Natural killer cell (primary cell): ENCODE results near the gene CCDC12. TPM values are rescaled to one million over a fixed set of nuclear protein-coding genes. Genes with fewer than 3 reads are reported as not detected.

Experiments used
- ATAC-seq, 3 donors: fragments of 150-1000 bp in 2 of 3; fragments of 200-7000 bp in 1 of 3; cut with Tn5 transposase; 1 replicate in 1 of 3; 2 replicates in 2 of 3; pipeline ENCODE4 v1.10.0; 2021; ENCODE audit warnings: mild to moderate bottlenecking in 2 of 3, moderate library complexity in 2 of 3
- DNase-seq, 2 donors: peaks; one replicate each; pipeline versions ENCODE4 v3.0.0 to v3.0.0-alpha.2; 2013 to 2021; ENCODE audit warnings: mixed read lengths in 1 of 2
- H3K27ac ChIP-seq: one replicate; pipeline ENCODE4 v1.5.1; 2013; ENCODE audit warnings: mild to moderate bottlenecking, low read length
- H3K27me3 ChIP-seq: one replicate; pipeline ENCODE4 v1.6.1; 2013; ENCODE audit warnings: low read length; ENCODE audit not compliant: control insufficient read depth, insufficient read depth
- H3K36me3 ChIP-seq: one replicate; pipeline ENCODE4 v1.6.1; 2013; ENCODE audit warnings: low read length; ENCODE audit not compliant: control insufficient read depth, insufficient read depth
- H3K4me1 ChIP-seq: one replicate; pipeline ENCODE4 v1.6.1; 2013; ENCODE audit warnings: low read length; ENCODE audit not compliant: control insufficient read depth, insufficient read depth
- H3K4me3 ChIP-seq: one replicate; pipeline ENCODE4 v1.5.1; 2013; ENCODE audit warnings: low read length
- H3K9me3 ChIP-seq: one replicate; pipeline ENCODE4 v1.6.1; 2013; ENCODE audit warnings: low read length; ENCODE audit not compliant: control insufficient read depth, insufficient read depth
- H3K27ac Mint-ChIP-seq, 2 donors: one replicate each; pipeline ENCODE4 v1.8.0; 2022; ENCODE audit warnings: mild to moderate bottlenecking in 2 of 2, mixed read lengths in 2 of 2, moderate library complexity in 1 of 2
- H3K27me3 Mint-ChIP-seq, 2 donors: one replicate each; pipeline ENCODE4 v1.8.0; 2022; ENCODE audit warnings: low read depth in 2 of 2, mixed read lengths in 2 of 2
- H3K36me3 Mint-ChIP-seq: one replicate; pipeline ENCODE4 v1.8.0; 2022; ENCODE audit warnings: mixed read lengths
- H3K4me1 Mint-ChIP-seq, 2 donors: one replicate each; pipeline ENCODE4 v1.8.0; 2022; ENCODE audit warnings: mixed read lengths in 2 of 2
- H3K4me3 Mint-ChIP-seq: one replicate; pipeline ENCODE4 v1.8.0; 2022; ENCODE audit warnings: mild to moderate bottlenecking, moderate library complexity, mixed read lengths
- H3K9me3 Mint-ChIP-seq, 2 donors: one replicate each; pipeline ENCODE4 v1.8.0; 2022; ENCODE audit warnings: mixed read lengths in 2 of 2
- WGBS: methylation state at CpG from one replicate; pipeline ENCODE4 v1.1.7; 2013; ENCODE audit warnings: missing lambda C conversion rate; ENCODE audit not compliant: insufficient coverage; 5-methylcytosine and 5-hydroxymethylcytosine counted together
- intact Hi-C: fragments of 100-400 bp; cut with micrococcal nuclease; formaldehyde crosslinking; loops from one replicate; pipeline ENCODE4 v1.14.2; 2022
- total RNA-seq, 4 donors: library from RNA; stranded (reverse); fragments of 120-200 nt in 1 of 4; gene quantifications; one replicate each; pipeline versions ENCODE4 v1.2.3 to v1.2.4, GENCODE V29; 2013 to 2022
- TF ChIP-seq, protein P1 (sequence below): fragments of 200-600 bp; IDR thresholded peaks from one replicate; pipeline ENCODE4 v1.8.0; 2022; ENCODE audit warnings: antibody characterized with exemption

The CCDC12 gene
- total RNA-seq, 3 donors from 2014 or later (not counting 1 experiment from before 2014, with no cell fraction given): 104 to 114 (median 111) TPM

DNA sequence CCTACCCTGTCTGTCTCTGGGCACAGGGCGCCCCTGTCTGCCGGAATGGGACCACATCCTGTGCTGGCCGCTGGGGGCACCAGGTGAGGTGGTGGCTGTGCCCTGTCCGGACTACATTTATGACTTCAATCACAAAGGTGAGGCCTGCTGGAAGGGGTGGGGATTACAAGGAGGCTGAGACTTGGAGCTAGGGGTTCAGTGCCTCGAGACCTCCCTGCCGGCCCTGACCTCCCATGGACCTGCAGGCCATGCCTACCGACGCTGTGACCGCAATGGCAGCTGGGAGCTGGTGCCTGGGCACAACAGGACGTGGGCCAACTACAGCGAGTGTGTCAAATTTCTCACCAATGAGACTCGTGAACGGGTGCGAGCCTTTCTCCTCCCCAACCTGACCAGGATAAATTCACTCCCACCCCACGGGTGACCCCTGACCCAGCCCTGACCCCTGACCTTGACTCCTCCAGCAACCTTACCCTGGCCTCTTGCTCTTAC is 78.7 kb downstream of the CCDC12 start:
- peaks cover 12 to 21% of the 10 kb centered on the region in 2 donors for H3K27me3 Mint-ChIP-seq
- Histone ChIP-seq H3K27ac (no peak overlapping the region), H3K9me3 (no peaks in the 10 kb centered on the region), H3K4me3 (no peak overlapping the region), H3K36me3 (no peaks in the 10 kb centered on the region), H3K27me3 (peaks cover 7% of the 10 kb centered on the region), H3K4me1 (peaks cover 10% of the 10 kb centered on the region)
- WGBS: 73% methylated on average over 15 of the region's 15 CpGs
- H3K9me3 Mint-ChIP-seq: no peaks in the 10 kb centered on the region
- intact Hi-C loops: no loop called here
- peak overlapping the region in 1 of 2 donors; percentile 64 for H3K27ac Mint-ChIP-seq
- TF ChIP-seq, protein P1, sequence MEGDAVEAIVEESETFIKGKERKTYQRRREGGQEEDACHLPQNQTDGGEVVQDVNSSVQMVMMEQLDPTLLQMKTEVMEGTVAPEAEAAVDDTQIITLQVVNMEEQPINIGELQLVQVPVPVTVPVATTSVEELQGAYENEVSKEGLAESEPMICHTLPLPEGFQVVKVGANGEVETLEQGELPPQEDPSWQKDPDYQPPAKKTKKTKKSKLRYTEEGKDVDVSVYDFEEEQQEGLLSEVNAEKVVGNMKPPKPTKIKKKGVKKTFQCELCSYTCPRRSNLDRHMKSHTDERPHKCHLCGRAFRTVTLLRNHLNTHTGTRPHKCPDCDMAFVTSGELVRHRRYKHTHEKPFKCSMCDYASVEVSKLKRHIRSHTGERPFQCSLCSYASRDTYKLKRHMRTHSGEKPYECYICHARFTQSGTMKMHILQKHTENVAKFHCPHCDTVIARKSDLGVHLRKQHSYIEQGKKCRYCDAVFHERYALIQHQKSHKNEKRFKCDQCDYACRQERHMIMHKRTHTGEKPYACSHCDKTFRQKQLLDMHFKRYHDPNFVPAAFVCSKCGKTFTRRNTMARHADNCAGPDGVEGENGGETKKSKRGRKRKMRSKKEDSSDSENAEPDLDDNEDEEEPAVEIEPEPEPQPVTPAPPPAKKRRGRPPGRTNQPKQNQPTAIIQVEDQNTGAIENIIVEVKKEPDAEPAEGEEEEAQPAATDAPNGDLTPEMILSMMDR: no peak
- H3K4me3 Mint-ChIP-seq: no peak overlapping the region
- no peaks in the 10 kb centered on the region for H3K36me3 Mint-ChIP-seq
- peaks cover 0 to 22% of the 10 kb centered on the region in 2 donors for H3K4me1 Mint-ChIP-seq
- ATAC-seq: no peak
- DNase-seq: no peak

DNA sequence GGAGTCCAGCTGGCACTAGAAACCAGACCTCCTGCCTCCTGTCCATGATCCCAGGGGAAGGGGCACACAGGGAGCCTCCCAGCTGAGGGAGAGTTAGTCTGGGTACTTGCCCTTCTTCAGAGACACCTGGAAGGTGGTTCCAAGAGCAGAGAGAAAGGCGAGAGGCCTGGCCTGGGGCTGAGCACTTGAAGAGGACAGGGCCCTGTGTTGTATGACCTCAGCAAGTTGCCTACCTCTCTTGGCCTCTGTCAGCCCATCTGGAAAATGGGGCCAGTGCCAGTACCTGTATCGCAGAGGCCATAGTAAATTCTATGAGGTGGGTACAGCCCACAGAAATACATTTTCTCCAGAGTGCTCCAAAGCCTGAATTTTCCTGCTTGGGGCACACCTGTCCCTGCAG is 79.5 kb downstream of the CCDC12 start:
- no peaks in the 10 kb centered on the region for H3K36me3 Mint-ChIP-seq
- peaks cover 0 to 29% of the 10 kb centered on the region in 2 donors for H3K4me1 Mint-ChIP-seq
- Histone ChIP-seq H3K27me3 (peaks cover 15% of the 10 kb centered on the region), H3K27ac (no peak overlapping the region), H3K4me1 (peaks cover 19% of the 10 kb centered on the region), H3K36me3 (no peaks in the 10 kb centered on the region), H3K4me3 (no peak overlapping the region), H3K9me3 (no peaks in the 10 kb centered on the region)
- 94% methylated on average over 2 of the region's 2 CpGs for WGBS
- ATAC-seq (no peak), DNase-seq (no peak)
- no peak overlapping the region for H3K4me3 Mint-ChIP-seq
- intact Hi-C loops: no loop called here
- peaks cover 13 to 21% of the 10 kb centered on the region in 2 donors for H3K27me3 Mint-ChIP-seq
- H3K27ac Mint-ChIP-seq: no peak overlapping the region
- H3K9me3 Mint-ChIP-seq: no peaks in the 10 kb centered on the region
- TF ChIP-seq, protein P1: no peak

DNA sequence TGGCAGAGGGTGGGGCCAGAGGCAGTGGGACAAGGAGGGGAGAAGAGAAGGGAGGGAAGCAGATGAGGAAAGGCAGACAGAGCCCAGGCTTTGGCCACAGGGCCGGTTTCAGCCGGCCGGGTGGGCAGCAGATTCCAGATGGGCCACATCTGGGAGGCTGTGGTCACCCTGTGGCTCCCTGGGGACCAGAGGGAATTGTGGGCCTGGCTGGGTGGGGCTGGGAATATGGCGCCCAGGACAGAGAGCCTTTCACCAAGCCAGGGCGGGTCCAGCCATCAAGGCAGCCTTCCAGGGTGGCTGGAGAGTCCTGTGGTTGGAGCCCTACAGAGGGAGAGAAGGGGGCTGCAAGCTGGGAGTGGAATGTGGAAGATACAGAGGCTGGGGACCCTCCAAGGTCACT is 80.2 kb downstream of the CCDC12 start:
- peaks cover 19 to 24% of the 10 kb centered on the region in 2 donors for H3K27me3 Mint-ChIP-seq
- no peak overlapping the region for H3K4me3 Mint-ChIP-seq

More for the DNA sequence above, 80.2 kb downstream of the CCDC12 start:
- DNase-seq (no peak), ATAC-seq (no peak)
- intact Hi-C loops: no loop called here
- Histone ChIP-seq H3K9me3 (no peaks in the 10 kb centered on the region), H3K27me3 (peaks cover 18% of the 10 kb centered on the region), H3K27ac (no peak overlapping the region), H3K36me3 (no peaks in the 10 kb centered on the region), H3K4me1 (peaks cover 22% of the 10 kb centered on the region), H3K4me3 (no peak overlapping the region)
- Mint-ChIP-seq H3K4me1 (peaks cover 0 to 35% of the 10 kb centered on the region in 2 donors), H3K27ac (no peak overlapping the region), H3K9me3 (no peaks in the 10 kb centered on the region), H3K36me3 (no peaks in the 10 kb centered on the region)
- 85% methylated on average over 5 of the region's 5 CpGs for WGBS
- TF ChIP-seq, protein P1: no peak
